Measurements from ENCODE around the gene ZNF33B.
"Not testable (repeated sequence)": the region's sequence is repeated elsewhere in the genome, so short reads cannot be mapped to it uniquely, and the experiment has no call there.

The ZNF33B gene

DNA sequence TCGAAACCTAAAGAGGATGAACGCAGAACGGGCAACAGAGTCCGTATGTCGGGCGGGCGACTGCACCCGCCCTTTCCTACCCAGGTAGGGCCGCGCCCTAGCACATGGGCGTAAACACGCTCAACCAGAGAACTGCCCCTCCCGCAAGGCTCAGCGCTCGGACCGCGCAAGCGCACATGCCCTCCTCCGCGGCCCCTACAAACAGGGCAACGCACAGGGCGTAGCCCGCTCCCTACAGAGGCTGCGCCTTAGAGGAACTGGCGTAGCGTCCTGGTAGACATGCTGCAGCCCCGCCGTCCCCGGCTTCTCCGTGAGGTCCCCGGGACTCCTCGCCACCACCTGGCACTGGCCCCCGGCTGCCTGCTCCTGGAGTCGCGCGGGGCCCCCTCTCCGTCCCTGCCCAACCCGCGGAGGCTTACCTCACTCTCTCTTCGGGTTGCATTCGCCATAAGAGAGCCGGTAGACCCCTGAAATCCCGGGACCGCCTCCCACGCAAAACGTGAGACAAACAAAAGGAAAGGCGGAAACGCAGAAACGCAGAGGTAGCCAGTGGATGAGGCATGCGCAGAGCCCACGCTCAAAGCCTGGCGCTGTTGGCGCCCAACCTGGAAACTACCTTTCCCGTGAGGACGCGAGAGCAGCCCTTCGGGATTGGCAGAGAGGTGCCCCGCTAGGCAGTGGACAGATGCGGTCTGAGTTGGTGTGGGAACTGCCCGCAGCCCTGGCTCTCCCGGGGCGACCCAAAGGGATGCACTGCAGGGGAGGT lies at the start of gene ZNF33B:
ZNF33B (minus strand) TSS at position 516 of the 766 bp plus-strand sequence. CDS start 1,642 bp downstream, outside the sequence.
- peak; percentile 93 for DNase-seq

GRCh38 chr10:42684517-42684916 lies 46.1 kb upstream of the ZNF33B start:
- DNase-seq, result no peak

DNA sequence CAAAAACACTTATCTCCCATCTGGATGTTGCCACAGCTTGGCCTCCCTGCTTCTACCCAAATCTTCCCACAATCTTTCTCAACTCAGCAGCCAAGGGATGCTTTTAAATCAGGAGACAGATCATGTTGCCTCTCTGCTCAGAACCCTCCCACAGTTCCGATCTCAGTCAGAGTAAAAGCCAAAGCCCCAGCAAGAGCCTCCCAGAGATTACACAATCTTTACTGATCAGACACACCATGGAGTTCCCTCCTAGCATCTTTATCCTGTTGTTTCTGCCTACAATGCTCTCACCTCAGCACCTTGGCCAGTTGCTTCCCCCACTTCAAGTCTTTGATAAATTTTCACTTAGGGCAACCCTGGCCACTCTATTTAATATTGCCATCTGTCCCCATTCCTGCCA lies 41.9 kb upstream of the ZNF33B start:
- DNase-seq, result no peak

GRCh38 chr10:42665181-42665979 lies 27.0 kb upstream of the ZNF33B start:
- not testable (repeated sequence) for DNase-seq

GRCh38 chr10:42654419-42654818 lies 16.0 kb upstream of the ZNF33B start:
- no peak for DNase-seq

GRCh38 chr10:42652858-42653257 lies 14.5 kb upstream of the ZNF33B start:
- no peak for DNase-seq

GRCh38 chr10:42650374-42650773 lies 12.0 kb upstream of the ZNF33B start:
- no peak for DNase-seq

DNA sequence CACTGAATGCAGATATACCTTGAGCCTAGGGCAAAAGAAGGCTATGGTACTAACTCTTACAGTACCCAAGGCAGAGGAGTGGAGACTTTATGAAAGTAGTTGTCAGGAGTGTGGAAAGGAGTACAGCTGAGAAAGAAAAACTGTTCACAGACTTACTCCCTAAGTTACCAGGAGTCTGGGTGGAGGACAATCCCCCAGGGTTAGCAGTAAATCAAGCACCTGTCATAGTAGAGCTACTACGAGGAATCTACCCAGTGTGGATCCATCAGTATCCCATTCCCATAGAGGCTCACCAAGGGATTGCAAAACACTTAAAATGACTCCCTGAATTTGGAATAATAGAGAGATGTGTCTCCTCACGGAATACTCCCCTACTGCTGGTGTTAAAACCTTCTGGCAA lies 10.1 kb upstream of the ZNF33B start:
- DNase-seq, result no peak

- no peak for DNase-seq
These were observed 8.6 kb upstream of the ZNF33B start for GRCh38 chr10:42646687-42647640.

DNA sequence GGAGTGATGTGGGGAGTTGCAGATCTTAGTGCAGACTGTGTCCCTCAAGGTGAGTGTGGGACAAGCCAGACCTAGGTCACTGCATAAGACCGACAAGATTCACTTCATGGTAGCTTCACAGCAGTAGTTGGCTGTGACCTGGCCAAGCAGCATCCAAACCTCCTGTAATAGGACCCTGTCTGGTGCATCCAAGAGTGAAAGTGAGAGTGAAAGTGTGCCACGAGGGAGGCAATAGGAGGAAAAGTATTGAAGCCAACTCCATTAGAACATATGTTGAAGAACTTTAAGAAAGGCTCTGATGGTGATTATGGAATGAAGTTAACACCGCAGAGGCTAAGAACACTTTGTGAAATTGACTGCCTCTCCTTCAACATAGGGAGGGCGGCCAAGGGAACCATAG lies 7.8 kb upstream of the ZNF33B start:
- DNase-seq, result no peak

- DNase-seq, result no peak
These were observed 7.1 kb upstream of the ZNF33B start for GRCh38 chr10:42645516-42645915.

DNA sequence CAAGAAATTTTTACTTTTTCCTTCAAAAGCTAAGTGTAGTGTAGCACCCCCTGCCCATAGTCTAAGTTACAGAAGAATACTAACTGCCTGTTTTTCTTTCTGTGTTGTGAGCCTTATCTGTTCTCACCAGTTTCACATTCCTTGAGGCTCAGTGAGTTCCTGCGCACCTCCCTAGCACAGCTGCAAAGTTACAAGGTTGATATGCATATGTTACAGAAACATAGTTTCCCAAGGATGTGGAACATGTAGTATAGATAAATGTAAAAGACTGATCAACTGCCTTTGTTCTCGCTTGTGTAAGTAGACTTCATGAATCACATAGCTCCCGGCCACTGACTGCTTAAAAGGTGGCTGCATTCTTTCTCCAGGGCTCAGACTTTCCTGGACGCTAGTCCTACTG lies 6.7 kb upstream of the ZNF33B start:
- no peak for DNase-seq

GRCh38 chr10:42640610-42641229 lies 2.4 kb upstream of the ZNF33B start:
- no peak for DNase-seq

GRCh38 chr10:42638821-42639270 lies 476 bp upstream of the ZNF33B start:
- DNase-seq, result no peak

DNA sequence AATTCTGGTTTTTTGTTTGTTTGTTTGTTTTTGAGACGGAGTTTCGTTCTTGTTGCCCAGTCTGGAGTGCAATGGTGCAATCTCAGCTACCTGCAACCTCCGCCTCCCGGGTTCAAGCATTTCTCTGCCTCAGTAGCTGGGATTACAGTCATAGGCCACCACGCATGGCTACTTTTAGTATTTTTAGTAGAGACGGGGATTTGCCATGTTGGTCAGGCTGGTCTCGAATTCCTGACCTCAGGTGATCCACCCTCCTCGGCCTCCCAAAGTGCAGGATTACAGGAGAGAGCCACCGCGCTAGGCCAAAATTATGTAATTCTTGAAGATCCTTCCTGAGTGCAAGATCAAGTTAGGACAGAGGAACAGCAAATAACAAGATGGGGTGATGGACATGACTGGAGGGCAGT lies 719 bp downstream of the ZNF33B start:
- DNase-seq, result no peak

GRCh38 chr10:42637142-42637541 lies 1.2 kb downstream of the ZNF33B start:
- DNase-seq, result no peak

DNA sequence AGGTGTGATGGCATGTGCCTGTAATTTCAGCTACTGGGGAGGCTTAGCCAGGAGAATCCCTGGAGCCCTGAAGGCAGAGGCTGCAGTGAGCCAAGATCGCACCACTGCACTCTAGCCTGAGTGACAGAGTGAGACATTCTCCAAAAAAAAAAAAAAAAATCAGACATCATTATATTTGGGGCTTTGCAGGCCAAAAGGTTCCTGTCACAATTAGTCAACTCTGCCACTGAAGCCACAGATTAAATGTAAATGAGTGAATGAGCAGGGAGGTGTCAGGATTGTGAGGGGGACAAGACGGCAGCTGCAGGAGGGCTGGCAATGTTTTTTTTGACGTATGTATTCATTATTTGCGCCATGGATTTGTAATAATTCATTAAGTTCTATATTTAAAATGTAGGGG lies 3.3 kb downstream of the ZNF33B start:
- DNase-seq, result no peak

- DNase-seq, result no peak
These were observed 5.8 kb downstream of the ZNF33B start for GRCh38 chr10:42632564-42632963.

- no peak for DNase-seq
These were observed 7.7 kb downstream of the ZNF33B start for GRCh38 chr10:42630537-42631134.

- no peak for DNase-seq
These were observed 14.4 kb downstream of the ZNF33B start for GRCh38 chr10:42623929-42624328.

DNA sequence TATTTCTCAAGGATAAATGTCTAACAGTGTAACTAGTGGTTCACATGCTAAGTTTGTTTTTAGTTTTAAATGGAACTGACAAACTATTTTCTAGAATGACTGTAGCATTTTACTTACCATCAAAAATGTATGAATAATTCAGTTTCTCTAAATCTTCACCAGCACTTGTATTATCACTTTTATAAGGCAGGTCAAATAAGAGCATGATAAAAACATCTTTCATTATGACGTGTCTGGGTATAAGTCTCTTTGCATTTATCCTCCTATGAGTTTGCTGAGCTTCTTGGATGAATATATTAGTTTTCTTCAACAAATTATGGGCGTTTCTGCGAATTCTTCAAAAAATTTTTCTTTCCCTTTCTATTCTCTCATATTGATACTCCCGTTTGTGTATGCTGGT lies 19.9 kb downstream of the ZNF33B start:
- no peak for DNase-seq

GRCh38 chr10:42615419-42615818 lies 23.0 kb downstream of the ZNF33B start:
- no peak for DNase-seq

All from activated CD4-positive, CD25-positive, alpha-beta regulatory T cell treated with anti-CD3 and anti-CD28 coated beads, Interleukin-2, amount 50 U/mL, for 72 hours (primary cell).